Measurements from ENCODE around the gene OR10A6. TPM values are rescaled to one million over a fixed set of nuclear protein-coding genes. Genes with fewer than 3 reads are reported as not detected.

The OR10A6 gene
- total RNA-seq, 2 experiments from 2014 or later, result not detected

GRCh38 chr11:7964261-7964660 is 33.2 kb upstream of the OR10A6 start:
- DNase-seq (no peak), ATAC-seq (no peak)
- no peaks in the 10 kb centered on the region for H3K36me3 Mint-ChIP-seq (ENCODE audit: low read depth)
- no peaks in the 10 kb centered on the region for H3K4me1 Mint-ChIP-seq (ENCODE audit: low read depth)
- peaks cover 8% of the 10 kb centered on the region for H3K27me3 Mint-ChIP-seq (ENCODE audit: low read depth)
- no peak overlapping the region for H3K27ac Mint-ChIP-seq
- ChIA-PET POLR2A (no interaction called here), CTCF (no interaction called here)
- no peak overlapping the region for H3K4me3 Mint-ChIP-seq
- no peaks in the 10 kb centered on the region for H3K9me3 Mint-ChIP-seq (ENCODE audit: insufficient read depth)

GRCh38 chr11:7955191-7955590 is 24.1 kb upstream of the OR10A6 start:
- ChIA-PET POLR2A (no interaction called here), CTCF (no interaction called here)
- Mint-ChIP-seq H3K9me3 (ENCODE audit: insufficient read depth) (no peaks in the 10 kb centered on the region), H3K4me3 (no peak overlapping the region), H3K27ac (no peak overlapping the region), H3K27me3 (ENCODE audit: low read depth) (peaks cover 10% of the 10 kb centered on the region), H3K36me3 (ENCODE audit: low read depth) (no peaks in the 10 kb centered on the region), H3K4me1 (ENCODE audit: low read depth) (no peaks in the 10 kb centered on the region)
- ATAC-seq (no peak), DNase-seq (no peak)

DNA sequence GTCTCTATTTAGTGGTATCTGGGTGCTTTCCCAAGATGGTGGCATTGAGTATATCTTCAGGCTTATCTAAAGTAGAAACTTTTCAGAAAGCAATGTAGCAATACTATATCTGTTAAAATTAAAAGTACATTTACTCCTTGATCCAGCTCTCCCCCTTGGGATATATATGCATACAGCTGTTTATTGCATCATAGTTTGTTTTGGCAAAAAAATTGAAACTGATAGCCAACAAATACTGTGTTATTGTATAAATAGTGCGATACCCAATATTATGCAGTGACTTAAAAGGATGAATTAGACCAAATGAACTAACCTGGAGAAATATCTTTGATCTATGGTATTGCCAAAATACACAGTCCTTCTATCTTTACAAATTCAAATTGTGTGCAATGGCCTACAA is 18.9 kb upstream of the OR10A6 start:
- no peaks in the 10 kb centered on the region for H3K9me3 Mint-ChIP-seq (ENCODE audit: insufficient read depth)
- ChIA-PET POLR2A (no interaction called here), CTCF (no interaction called here)
- no peak overlapping the region for H3K27ac Mint-ChIP-seq
- no peak for ATAC-seq
- no peak overlapping the region for H3K4me3 Mint-ChIP-seq
- no peak for DNase-seq
- no peaks in the 10 kb centered on the region for H3K36me3 Mint-ChIP-seq (ENCODE audit: low read depth)
- H3K4me1 Mint-ChIP-seq (ENCODE audit: low read depth), result no peaks in the 10 kb centered on the region
- H3K27me3 Mint-ChIP-seq (ENCODE audit: low read depth), result peaks cover 12% of the 10 kb centered on the region

- POLR2A ChIA-PET, result no interaction called here
- Mint-ChIP-seq H3K36me3 (ENCODE audit: low read depth) (no peaks in the 10 kb centered on the region), H3K27me3 (ENCODE audit: low read depth) (peaks cover 11% of the 10 kb centered on the region), H3K27ac (no peak overlapping the region), H3K4me3 (no peak overlapping the region), H3K9me3 (ENCODE audit: insufficient read depth) (peaks cover 17% of the 10 kb centered on the region), H3K4me1 (ENCODE audit: low read depth) (no peaks in the 10 kb centered on the region)
- DNase-seq, result no peak
- CTCF ChIA-PET, result no interaction called here
- ATAC-seq, result no peak
These were observed 13.1 kb upstream of the OR10A6 start for GRCh38 chr11:7944123-7944522.

GRCh38 chr11:7941608-7942007 is 10.5 kb upstream of the OR10A6 start, which contains the start of gene OR10A3:
TSS of gene OR10A3 (minus strand) at chr11:7941708. CDS start at chr11:7939520, 2,188 bp downstream.
- H3K27ac Mint-ChIP-seq, result no peak within 1 kb of the TSS
- H3K4me1 Mint-ChIP-seq (ENCODE audit: low read depth), result no peaks in the 10 kb centered on the region
- H3K9me3 Mint-ChIP-seq (ENCODE audit: insufficient read depth), result peaks cover 17% of the 10 kb centered on the region
- peaks cover 3% of the 10 kb centered on the region for H3K27me3 Mint-ChIP-seq (ENCODE audit: low read depth)
- POLR2A ChIA-PET, result no interaction called here
- H3K4me3 Mint-ChIP-seq, result no peak within 1 kb of the TSS
- CTCF ChIA-PET, result no interaction called here
- ATAC-seq (no peak), DNase-seq (no peak)
- H3K36me3 Mint-ChIP-seq (ENCODE audit: low read depth), result no peaks in the 10 kb centered on the region

- H3K4me1 Mint-ChIP-seq (ENCODE audit: low read depth), result no peaks in the 10 kb centered on the region
These were observed 10.1 kb upstream of the OR10A6 start for GRCh38 chr11:7941146-7941545.

GRCh38 chr11:7936615-7937014 is 5.5 kb upstream of the OR10A6 start:
- ChIA-PET POLR2A (no interaction called here), CTCF (no interaction called here)
- no peak for DNase-seq
- Mint-ChIP-seq H3K4me3 (no peak overlapping the region), H3K9me3 (ENCODE audit: insufficient read depth) (no peaks in the 10 kb centered on the region), H3K27me3 (ENCODE audit: low read depth) (peaks cover 9% of the 10 kb centered on the region), H3K36me3 (ENCODE audit: low read depth) (no peaks in the 10 kb centered on the region), H3K27ac (no peak overlapping the region), H3K4me1 (ENCODE audit: low read depth) (no peaks in the 10 kb centered on the region)
- no peak for ATAC-seq

More at GRCh38 chr11:7941146-7941545, 10.1 kb upstream of the OR10A6 start:
- Mint-ChIP-seq H3K27ac (no peak overlapping the region), H3K4me3 (no peak overlapping the region), H3K36me3 (ENCODE audit: low read depth) (no peaks in the 10 kb centered on the region), H3K9me3 (ENCODE audit: insufficient read depth) (peaks cover 17% of the 10 kb centered on the region), H3K27me3 (ENCODE audit: low read depth) (peaks cover 3% of the 10 kb centered on the region)
- DNase-seq (no peak), ATAC-seq (no peak)
- ChIA-PET CTCF (no interaction called here), POLR2A (no interaction called here)

GRCh38 chr11:7927635-7928034 is 3.4 kb downstream of the OR10A6 start:
- ATAC-seq (no peak), DNase-seq (no peak)
- ChIA-PET POLR2A (no interaction called here), CTCF (no interaction called here)
- no peaks in the 10 kb centered on the region for H3K4me1 Mint-ChIP-seq (ENCODE audit: low read depth)
- H3K4me3 Mint-ChIP-seq, result no peak overlapping the region
- no peak overlapping the region for H3K27ac Mint-ChIP-seq
- no peaks in the 10 kb centered on the region for H3K36me3 Mint-ChIP-seq (ENCODE audit: low read depth)
- no peaks in the 10 kb centered on the region for H3K9me3 Mint-ChIP-seq (ENCODE audit: insufficient read depth)
- peaks cover 7% of the 10 kb centered on the region for H3K27me3 Mint-ChIP-seq (ENCODE audit: low read depth)

DNA sequence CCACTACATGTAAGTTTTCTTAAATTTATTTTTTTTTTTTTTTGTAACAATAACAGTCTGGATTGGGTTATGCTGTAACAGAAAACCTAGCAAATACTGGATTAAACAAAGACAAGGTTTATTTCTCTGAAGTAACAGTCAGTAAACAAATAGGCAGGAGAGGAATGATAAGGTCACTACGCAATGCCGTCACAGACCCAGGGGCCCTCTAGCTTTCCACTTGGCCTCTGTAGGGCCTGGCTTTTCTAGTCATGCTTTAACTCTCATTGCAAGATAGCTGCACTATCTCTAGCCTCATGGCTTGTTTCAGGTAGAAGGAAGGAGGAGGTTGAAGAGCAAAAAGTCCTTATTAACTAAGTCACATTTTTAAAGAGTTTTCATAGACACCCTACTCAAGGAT is 6.5 kb downstream of the OR10A6 start:
- Mint-ChIP-seq H3K4me1 (ENCODE audit: low read depth) (no peaks in the 10 kb centered on the region), H3K27ac (no peak overlapping the region), H3K36me3 (ENCODE audit: low read depth) (no peaks in the 10 kb centered on the region), H3K9me3 (ENCODE audit: insufficient read depth) (no peaks in the 10 kb centered on the region), H3K27me3 (ENCODE audit: low read depth) (no peaks in the 10 kb centered on the region), H3K4me3 (no peak overlapping the region)
- ATAC-seq (no peak), DNase-seq (no peak)
- ChIA-PET POLR2A (no interaction called here), CTCF (no interaction called here)

- Mint-ChIP-seq H3K9me3 (ENCODE audit: insufficient read depth) (no peaks in the 10 kb centered on the region), H3K4me3 (no peak overlapping the region), H3K4me1 (ENCODE audit: low read depth) (no peaks in the 10 kb centered on the region), H3K27me3 (ENCODE audit: low read depth) (no peaks in the 10 kb centered on the region), H3K36me3 (ENCODE audit: low read depth) (no peaks in the 10 kb centered on the region), H3K27ac (no peak overlapping the region)
- no peak for DNase-seq
- no peak for ATAC-seq
- ChIA-PET POLR2A (no interaction called here), CTCF (no interaction called here)
These were observed 12.9 kb downstream of the OR10A6 start for GRCh38 chr11:7918141-7918540.

DNA sequence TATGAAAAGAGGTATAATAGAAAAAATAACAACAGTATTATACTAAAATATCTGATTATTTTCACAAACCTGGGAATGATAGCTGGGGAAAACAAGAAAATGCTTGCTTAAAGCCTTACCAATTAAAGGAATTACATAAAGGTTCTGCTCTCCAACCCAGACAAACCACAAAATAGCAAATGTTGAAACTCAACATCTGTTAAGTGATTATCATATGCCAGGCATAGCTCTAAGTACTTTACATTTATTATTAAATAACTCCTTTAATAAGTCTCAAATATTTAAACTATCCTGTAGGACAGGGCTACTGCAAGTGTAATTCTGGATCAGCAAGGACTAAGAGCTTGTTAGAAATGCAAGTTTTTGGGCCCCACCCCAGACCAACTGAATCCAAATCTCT is 20.1 kb downstream of the OR10A6 start:
- no peak overlapping the region for H3K4me3 Mint-ChIP-seq
- peaks cover 17% of the 10 kb centered on the region for H3K27me3 Mint-ChIP-seq (ENCODE audit: low read depth)
- ATAC-seq (no peak), DNase-seq (no peak)
- no peaks in the 10 kb centered on the region for H3K9me3 Mint-ChIP-seq (ENCODE audit: insufficient read depth)
- CTCF ChIA-PET, result no interaction called here
- H3K27ac Mint-ChIP-seq, result no peak overlapping the region
- H3K4me1 Mint-ChIP-seq (ENCODE audit: low read depth), result no peaks in the 10 kb centered on the region
- POLR2A ChIA-PET, result no interaction called here
- no peaks in the 10 kb centered on the region for H3K36me3 Mint-ChIP-seq (ENCODE audit: low read depth)

- Mint-ChIP-seq H3K9me3 (ENCODE audit: insufficient read depth) (no peaks in the 10 kb centered on the region), H3K4me3 (no peak overlapping the region), H3K36me3 (ENCODE audit: low read depth) (no peaks in the 10 kb centered on the region), H3K27me3 (ENCODE audit: low read depth) (peaks cover 17% of the 10 kb centered on the region), H3K4me1 (ENCODE audit: low read depth) (no peaks in the 10 kb centered on the region), H3K27ac (no peak overlapping the region)
- DNase-seq, result no peak
- ChIA-PET CTCF (no interaction called here), POLR2A (no interaction called here)
- ATAC-seq, result no peak
These were observed 20.7 kb downstream of the OR10A6 start for GRCh38 chr11:7910286-7910788.

- ATAC-seq (no peak), DNase-seq (no peak)
- POLR2A ChIA-PET, result no interaction called here
- H3K27ac Mint-ChIP-seq, result no peak overlapping the region
- H3K36me3 Mint-ChIP-seq (ENCODE audit: low read depth), result no peaks in the 10 kb centered on the region
- no peaks in the 10 kb centered on the region for H3K4me1 Mint-ChIP-seq (ENCODE audit: low read depth)
- H3K4me3 Mint-ChIP-seq, result no peak overlapping the region
- H3K9me3 Mint-ChIP-seq (ENCODE audit: insufficient read depth), result no peaks in the 10 kb centered on the region
- peaks cover 17% of the 10 kb centered on the region for H3K27me3 Mint-ChIP-seq (ENCODE audit: low read depth)
- CTCF ChIA-PET, result no interaction called here
These were observed 21.3 kb downstream of the OR10A6 start for GRCh38 chr11:7909585-7910285.

Measured in activated CD8-positive, alpha-beta T cell treated with anti-CD3 and anti-CD28 coated beads, Interleukin-2, amount 10 ng/mL, durations not matched to agents 7 days and 5 days (primary cell).